OCI-LY1 (cell line): ENCODE measurements around the gene OPN3.

Experiments used
- H2AFZ ChIP-seq: fragments of 200-600 bp; sonication (generic), shearing (Covaris generic); 2 replicates; pipeline ENCODE4 v1.6.0; 2014; ENCODE audit warnings: antibody characterized with exemption, mild to moderate bottlenecking, low read length
- H3F3A ChIP-seq: fragments of 200-600 bp; sonication (generic), shearing (Covaris generic); 2 replicates; pipeline ENCODE4 v1.6.0; 2014; ENCODE audit warnings: mild to moderate bottlenecking, antibody characterized with exemption, low read length, moderate library complexity; ENCODE audit not compliant: insufficient read depth
- H3K27ac ChIP-seq: fragments of 200-600 bp; sonication (generic); 2 replicates; pipeline ENCODE4 v1.5.1; 2014; ENCODE audit warnings: low read length, mixed run types, mild to moderate bottlenecking, low read depth; ENCODE audit not compliant: poor library complexity, severe bottlenecking
- H3K27me3 ChIP-seq: fragments of 200-600 bp; sonication (generic); 2 replicates; pipeline ENCODE4 v1.6.0; 2014; ENCODE audit warnings: antibody characterized with exemption, mild to moderate bottlenecking, low read length, moderate library complexity; ENCODE audit not compliant: insufficient read depth
- H3K36me3 ChIP-seq: fragments of 200-600 bp; sonication (generic); 2 replicates; pipeline ENCODE4 v1.6.1; 2014; ENCODE audit warnings: mild to moderate bottlenecking, antibody characterized with exemption, low read length, moderate library complexity, mixed read lengths; ENCODE audit not compliant: insufficient read depth
- H3K4me1 ChIP-seq: fragments of 200-600 bp; sonication (generic); 2 replicates; pipeline ENCODE4 v1.5.1; 2014; ENCODE audit warnings: mild to moderate bottlenecking, low read length, moderate library complexity; ENCODE audit not compliant: insufficient read depth, severe bottlenecking
- H3K4me2 ChIP-seq: fragments of 200-600 bp; sonication (generic), shearing (Covaris generic); 2 replicates; pipeline ENCODE4 v1.6.1; 2014; ENCODE audit warnings: low read length
- H3K4me3 ChIP-seq: fragments of 200-600 bp; sonication (generic); 2 replicates; pipeline ENCODE4 v1.5.1; 2014; ENCODE audit warnings: low read length, low read depth, mild to moderate bottlenecking, mixed read lengths; ENCODE audit not compliant: poor library complexity, severe bottlenecking
- H3K79me2 ChIP-seq: fragments of 200-600 bp; shearing (Covaris generic); 2 replicates; pipeline ENCODE4 v1.6.1; 2016; ENCODE audit warnings: mixed run types, low read length, mixed read lengths; ENCODE audit not compliant: insufficient read depth
- H3K9ac ChIP-seq: fragments of 200-600 bp; sonication (generic), shearing (Covaris generic); 2 replicates; pipeline ENCODE4 v1.6.1; 2014; ENCODE audit warnings: mild to moderate bottlenecking, low read length, mixed read lengths
- H3K9me2 ChIP-seq: fragments of 200-600 bp; sonication (generic), shearing (Covaris generic); 2 replicates; pipeline ENCODE4 v1.6.1; 2014; ENCODE audit warnings: low read depth, mild to moderate bottlenecking, low read length, mixed read lengths
- H3K9me3 ChIP-seq: fragments of 200-600 bp; shearing (Covaris generic); 2 replicates; pipeline ENCODE4 v1.6.1; 2014; ENCODE audit warnings: low read length, mixed read lengths
- H4K20me1 ChIP-seq: fragments of 200-600 bp; sonication (generic), shearing (Covaris generic); 2 replicates; pipeline ENCODE4 v1.6.0; 2016; ENCODE audit warnings: mild to moderate bottlenecking, low read length; ENCODE audit not compliant: insufficient read depth
- EZH2 ChIP-seq: fragments of 200-600 bp; sonication (generic), shearing (Covaris generic); IDR thresholded peaks from 2 replicates; pipeline ENCODE4 v1.8.0; 2017; ENCODE audit warnings: borderline replicate concordance, mixed run types, mild to moderate bottlenecking, antibody characterized with exemption, low read length, moderate library complexity, mixed read lengths
- TF ChIP-seq, protein P1 (sequence below): fragments of 200-600 bp; sonication (generic), shearing (Covaris generic); IDR thresholded peaks from 2 replicates; pipeline ENCODE4 v1.5.1; 2017; ENCODE audit warnings: mild to moderate bottlenecking, antibody characterized with exemption, low read length, moderate library complexity, mixed read lengths

Gene OPN3

DNA sequence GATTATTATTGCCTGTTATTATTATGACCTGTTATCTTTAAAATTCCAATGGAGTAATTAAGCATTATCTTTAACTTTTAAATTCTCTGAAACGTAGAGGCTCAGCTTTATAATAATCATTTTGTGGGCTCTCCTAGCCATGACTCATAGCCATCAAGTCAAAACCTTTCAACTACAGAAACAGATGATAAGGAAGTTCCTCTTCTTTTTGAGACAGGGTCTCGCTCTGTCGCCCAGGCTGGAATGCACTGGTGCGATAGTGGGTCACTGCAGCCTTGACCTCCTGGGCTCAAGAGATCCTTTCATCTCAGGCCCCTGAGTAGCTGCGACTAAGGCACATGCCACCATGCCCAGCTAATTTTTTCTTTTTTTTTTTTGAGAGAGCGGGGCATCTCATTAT lies 43.5 kb downstream of the OPN3 start:
- TF ChIP-seq EZH2, result no peak
- TF ChIP-seq, protein P1, sequence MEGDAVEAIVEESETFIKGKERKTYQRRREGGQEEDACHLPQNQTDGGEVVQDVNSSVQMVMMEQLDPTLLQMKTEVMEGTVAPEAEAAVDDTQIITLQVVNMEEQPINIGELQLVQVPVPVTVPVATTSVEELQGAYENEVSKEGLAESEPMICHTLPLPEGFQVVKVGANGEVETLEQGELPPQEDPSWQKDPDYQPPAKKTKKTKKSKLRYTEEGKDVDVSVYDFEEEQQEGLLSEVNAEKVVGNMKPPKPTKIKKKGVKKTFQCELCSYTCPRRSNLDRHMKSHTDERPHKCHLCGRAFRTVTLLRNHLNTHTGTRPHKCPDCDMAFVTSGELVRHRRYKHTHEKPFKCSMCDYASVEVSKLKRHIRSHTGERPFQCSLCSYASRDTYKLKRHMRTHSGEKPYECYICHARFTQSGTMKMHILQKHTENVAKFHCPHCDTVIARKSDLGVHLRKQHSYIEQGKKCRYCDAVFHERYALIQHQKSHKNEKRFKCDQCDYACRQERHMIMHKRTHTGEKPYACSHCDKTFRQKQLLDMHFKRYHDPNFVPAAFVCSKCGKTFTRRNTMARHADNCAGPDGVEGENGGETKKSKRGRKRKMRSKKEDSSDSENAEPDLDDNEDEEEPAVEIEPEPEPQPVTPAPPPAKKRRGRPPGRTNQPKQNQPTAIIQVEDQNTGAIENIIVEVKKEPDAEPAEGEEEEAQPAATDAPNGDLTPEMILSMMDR, result no peak
- no peak overlapping the region for H3K27ac ChIP-seq
- no peaks in the 10 kb centered on the region for H3K9me2 ChIP-seq

DNA sequence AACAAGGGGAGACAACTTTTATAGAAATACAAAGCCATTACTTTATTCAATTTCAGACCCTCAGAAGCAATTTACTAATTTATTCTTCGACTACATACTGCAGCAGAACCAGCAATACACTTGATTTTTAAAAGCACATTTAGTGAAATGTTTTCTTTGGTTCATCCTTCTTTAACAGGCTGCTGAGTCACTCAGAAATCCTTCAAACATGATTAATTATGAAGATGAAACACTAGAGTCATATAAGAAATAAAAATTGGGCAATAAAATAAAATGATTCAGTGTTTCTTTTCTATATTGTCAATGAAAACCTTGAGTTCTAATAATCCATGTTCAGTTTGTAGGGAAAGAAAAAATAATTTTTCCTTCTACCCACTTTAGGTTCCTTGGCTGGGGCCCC lies 47.0 kb downstream of the OPN3 start:
- Histone ChIP-seq H3K9ac (no peak overlapping the region), H3K9me2 (no peaks in the 10 kb centered on the region), H3K36me3 (no peaks in the 10 kb centered on the region), H3K4me2 (no peak overlapping the region), H3F3A (no peaks in the 10 kb centered on the region), H3K27ac (no peak overlapping the region), H2AFZ (no peak overlapping the region), H3K79me2 (no peaks in the 10 kb centered on the region), H3K9me3 (no peaks in the 10 kb centered on the region), H3K4me1 (peaks cover 10% of the 10 kb centered on the region), H3K27me3 (no peaks in the 10 kb centered on the region), H4K20me1 (no peaks in the 10 kb centered on the region), H3K4me3 (no peak overlapping the region)
- no peak for TF ChIP-seq EZH2
- TF ChIP-seq, protein P1, result no peak

More for the DNA sequence above, 43.5 kb downstream of the OPN3 start:
- Histone ChIP-seq H3K79me2 (no peaks in the 10 kb centered on the region), H3K36me3 (no peaks in the 10 kb centered on the region), H3K9ac (no peak overlapping the region), H3K4me2 (no peak overlapping the region), H2AFZ (no peak overlapping the region), H3K27me3 (no peaks in the 10 kb centered on the region), H3K4me3 (no peak overlapping the region), H3F3A (no peaks in the 10 kb centered on the region), H3K4me1 (peaks cover 13% of the 10 kb centered on the region), H3K9me3 (no peaks in the 10 kb centered on the region), H4K20me1 (no peaks in the 10 kb centered on the region)

GRCh38 chr1:241592273-241592958 lies 47.8 kb downstream of the OPN3 start:
- Histone ChIP-seq H3K4me2 (no peak overlapping the region), H3K9me3 (no peaks in the 10 kb centered on the region), H3K27me3 (no peaks in the 10 kb centered on the region), H3K9me2 (no peaks in the 10 kb centered on the region), H3K79me2 (no peaks in the 10 kb centered on the region), H3K4me3 (no peak overlapping the region), H3K36me3 (no peaks in the 10 kb centered on the region), H3F3A (no peaks in the 10 kb centered on the region), H2AFZ (no peak overlapping the region), H3K27ac (no peak overlapping the region), H4K20me1 (no peaks in the 10 kb centered on the region), H3K9ac (no peak overlapping the region), H3K4me1 (peaks cover 5% of the 10 kb centered on the region)
- TF ChIP-seq EZH2, result no peak
- TF ChIP-seq, protein P1, result no peak
